ENCODE data around the gene PRG2. TPM values are rescaled to one million over a fixed set of nuclear protein-coding genes. Genes with fewer than 3 reads are reported as not detected.

PRG2 gene
- total RNA-seq, 4 donors from 2014 or later = 1.0 TPM; not detected in 3

- TF ChIP-seq CTCF (IDR thresholded peaks at IDR 0.05; ENCODE audit: low read depth) = no peak
Observed at GRCh38 chr11:57374966-57375365, 15.5 kb downstream of the PRG2 start.

- TF ChIP-seq CTCF (IDR thresholded peaks at IDR 0.05; ENCODE audit: low read depth) = no peak
Observed at GRCh38 chr11:57373146-57373545, 17.3 kb downstream of the PRG2 start.

- TF ChIP-seq CTCF (IDR thresholded peaks at IDR 0.05; ENCODE audit: low read depth) = no peak
Observed at GRCh38 chr11:57370941-57371340, 19.5 kb downstream of the PRG2 start.

- no peak for TF ChIP-seq CTCF (IDR thresholded peaks at IDR 0.05; ENCODE audit: low read depth)
Observed at GRCh38 chr11:57370251-57370650, 20.2 kb downstream of the PRG2 start.

GRCh38 chr11:57368845-57369232, 21.6 kb downstream of the PRG2 start:
- TF ChIP-seq CTCF (IDR thresholded peaks at IDR 0.05; ENCODE audit: low read depth) = no peak

- no peak for TF ChIP-seq CTCF (IDR thresholded peaks at IDR 0.05; ENCODE audit: low read depth)
Observed at GRCh38 chr11:57368106-57368844, 22.2 kb downstream of the PRG2 start.

GRCh38 chr11:57364851-57365660, 25.4 kb downstream of the PRG2 start:
- TF ChIP-seq CTCF (IDR thresholded peaks at IDR 0.05; ENCODE audit: low read depth) = no peak

Data from subcutaneous adipose tissue (tissue), 4 donors.